SK-N-MC (cell line): Measurements from ENCODE around the gene ZNF619.

Source experiments
- DNase-seq: peaks from one replicate; pipeline ENCODE4 v3.0.0-alpha.2; 2011; ENCODE audit warnings: low read depth, low spot score
- H3K27ac ChIP-seq: fragments of 200-600 bp; sonication (generic); 2 replicates; pipeline ENCODE4 v1.5.1; 2016; ENCODE audit warnings: mixed run types
- H3K36me3 ChIP-seq: fragments of 200-600 bp; sonication (generic); 2 replicates; pipeline ENCODE4 v1.6.1; 2017; ENCODE audit warnings: antibody characterized with exemption, low read length, mixed read lengths; ENCODE audit not compliant: insufficient read depth
- H3K4me3 ChIP-seq: fragments of 200-600 bp; sonication (generic); 2 replicates; pipeline ENCODE4 v1.5.1; 2016
- H3K9ac ChIP-seq: fragments of 200-600 bp; sonication (generic); 2 replicates; pipeline ENCODE4 v1.8.0; 2017; ENCODE audit warnings: mixed run types, mixed read lengths; ENCODE audit not compliant: insufficient read length
- H3K9me3 ChIP-seq: fragments of 200-600 bp; sonication (generic); 2 replicates; pipeline ENCODE4 v1.6.1; 2017; ENCODE audit warnings: low read depth, mild to moderate bottlenecking, antibody characterized with exemption, low read length, moderate library complexity, mixed read lengths
- EZH2 ChIP-seq: fragments of 200-600 bp; sonication (generic); IDR thresholded peaks from one replicate; pipeline ENCODE4 v1.6.1; 2017; ENCODE audit warnings: antibody characterized with exemption
- FOXP2 ChIP-seq: optimal IDR thresholded peaks from 2 replicates; pipeline ENCODE3; 2011; ENCODE audit warnings: mild to moderate bottlenecking, moderate library complexity; ENCODE audit not compliant: insufficient read depth; ENCODE audit errors: extremely low read length, control extremely low read depth
- POLR2AphosphoS5 ChIP-seq: IDR thresholded peaks from 2 replicates; pipeline ENCODE4 v1.6.1; 2012; ENCODE audit warnings: mild to moderate bottlenecking, low read depth, low read length, borderline replicate concordance

The ZNF619 gene

GRCh38 chr3:40516201-40516600 lies 39.3 kb downstream of the ZNF619 start:
- DNase-seq, result no peak
- no peaks in the 10 kb centered on the region for H3K9me3 ChIP-seq
- H3K9ac ChIP-seq, result no peak overlapping the region
- H3K27ac ChIP-seq, result no peak overlapping the region
- H3K36me3 ChIP-seq, result peaks cover 8% of the 10 kb centered on the region; the same call in 1 of the 2 replicates
- H3K4me3 ChIP-seq, result no peak overlapping the region
- TF ChIP-seq EZH2 (no peak), FOXP2 (no peak), POLR2AphosphoS5 (no peak)

- no peaks in the 10 kb centered on the region for H3K9me3 ChIP-seq
- TF ChIP-seq EZH2 (no peak), POLR2AphosphoS5 (no peak), FOXP2 (no peak)
- H3K4me3 ChIP-seq, result no peak overlapping the region
- DNase-seq, result no peak
- no peak overlapping the region for H3K27ac ChIP-seq
- H3K36me3 ChIP-seq, result peaks cover 7% of the 10 kb centered on the region; the same call in 1 of the 2 replicates
- H3K9ac ChIP-seq, result no peak overlapping the region
Measured at GRCh38 chr3:40518067-40518466, 41.1 kb downstream of the ZNF619 start.

- no peak overlapping the region for H3K27ac ChIP-seq
- no peaks in the 10 kb centered on the region for H3K9me3 ChIP-seq
- no peak overlapping the region for H3K4me3 ChIP-seq
- peaks cover 7% of the 10 kb centered on the region; the same call in 1 of the 2 replicates for H3K36me3 ChIP-seq
- no peak for DNase-seq
- no peak overlapping the region for H3K9ac ChIP-seq
- TF ChIP-seq FOXP2 (no peak), POLR2AphosphoS5 (no peak), EZH2 (no peak)
Measured at GRCh38 chr3:40518848-40519247, 41.9 kb downstream of the ZNF619 start.

GRCh38 chr3:40521254-40521653 lies 44.3 kb downstream of the ZNF619 start:
- H3K9me3 ChIP-seq, result no peaks in the 10 kb centered on the region
- peaks cover 2% of the 10 kb centered on the region; the same call in 1 of the 2 replicates for H3K36me3 ChIP-seq
- DNase-seq, result no peak
- no peak overlapping the region for H3K27ac ChIP-seq
- H3K4me3 ChIP-seq, result no peak overlapping the region
- TF ChIP-seq POLR2AphosphoS5, result no peak
- no peak for TF ChIP-seq FOXP2
- no peak for TF ChIP-seq EZH2
- H3K9ac ChIP-seq, result no peak overlapping the region

- no peaks in the 10 kb centered on the region for H3K9me3 ChIP-seq
- TF ChIP-seq FOXP2, result no peak
- H3K9ac ChIP-seq, result no peak overlapping the region
- no peak overlapping the region for H3K4me3 ChIP-seq
- H3K36me3 ChIP-seq, result no peaks in the 10 kb centered on the region; the same call in 1 of the 2 replicates
- no peak overlapping the region for H3K27ac ChIP-seq
- no peak for DNase-seq
Measured at GRCh38 chr3:40523781-40524180, 46.9 kb downstream of the ZNF619 start.

- no peaks in the 10 kb centered on the region for H3K9me3 ChIP-seq
- DNase-seq, result no peak
- H3K4me3 ChIP-seq, result peak overlapping the region; percentile 84
- no peaks in the 10 kb centered on the region; the same call in 1 of the 2 replicates for H3K36me3 ChIP-seq
- H3K27ac ChIP-seq, result no peak overlapping the region
- TF ChIP-seq POLR2AphosphoS5 (no peak), EZH2 (no peak), FOXP2 (no peak)
- H3K9ac ChIP-seq, result no peak overlapping the region
Measured at GRCh38 chr3:40524222-40524567, 47.3 kb downstream of the ZNF619 start.

- peak within 1 kb of the TSS; percentile 89 for H3K9ac ChIP-seq
- no peak for TF ChIP-seq EZH2
- TF ChIP-seq POLR2AphosphoS5, result peak; percentile 86; the same call in 1 of the 2 replicates
- no peaks in the 10 kb centered on the region for H3K9me3 ChIP-seq
- DNase-seq, result no peak
- H3K27ac ChIP-seq, result no peak within 1 kb of the TSS
- peak within 1 kb of the TSS; percentile 84 for H3K4me3 ChIP-seq
- no peaks in the 10 kb centered on the region; the same call in 1 of the 2 replicates for H3K36me3 ChIP-seq
Measured at GRCh38 chr3:40524568-40525285, 47.8 kb downstream of the ZNF619 start, which contains the start of gene ZNF621. TSS of gene ZNF621 (plus strand) at chr3:40524960. CDS start at chr3:40525841, 881 bp downstream.

GRCh38 chr3:40528426-40528825 lies 51.5 kb downstream of the ZNF619 start:
- H3K4me3 ChIP-seq, result no peak overlapping the region
- H3K36me3 ChIP-seq, result peaks cover 27% of the 10 kb centered on the region; the same call in 1 of the 2 replicates
- TF ChIP-seq EZH2, result no peak
- TF ChIP-seq POLR2AphosphoS5, result no peak
- TF ChIP-seq FOXP2, result no peak
- no peaks in the 10 kb centered on the region for H3K9me3 ChIP-seq
- no peak overlapping the region for H3K27ac ChIP-seq
- DNase-seq, result no peak
- no peak overlapping the region for H3K9ac ChIP-seq

GRCh38 chr3:40532252-40532651 lies 55.3 kb downstream of the ZNF619 start:
- H3K36me3 ChIP-seq, result peaks cover 27% of the 10 kb centered on the region; the same call in 1 of the 2 replicates
- no peak overlapping the region for H3K9ac ChIP-seq
- H3K27ac ChIP-seq, result no peak overlapping the region
- no peak overlapping the region for H3K4me3 ChIP-seq
- DNase-seq, result no peak
- no peaks in the 10 kb centered on the region for H3K9me3 ChIP-seq
- TF ChIP-seq EZH2 (no peak), FOXP2 (no peak), POLR2AphosphoS5 (no peak)
